HG02571 (cell line): ENCODE results near the gene OR2T3.
"Not testable (repeated sequence)": the region's sequence is repeated elsewhere in the genome, so short reads cannot be mapped to it uniquely, and the experiment has no call there.

Experiments
- ATAC-seq: cut with Tn5 transposase; IDR thresholded peaks from one replicate; pipeline ENCODE4 v1.9.1; 2021; ENCODE audit warnings: mild to moderate bottlenecking, moderate library complexity; ENCODE audit not compliant: unreplicated experiment

OR2T3 gene, protein sequence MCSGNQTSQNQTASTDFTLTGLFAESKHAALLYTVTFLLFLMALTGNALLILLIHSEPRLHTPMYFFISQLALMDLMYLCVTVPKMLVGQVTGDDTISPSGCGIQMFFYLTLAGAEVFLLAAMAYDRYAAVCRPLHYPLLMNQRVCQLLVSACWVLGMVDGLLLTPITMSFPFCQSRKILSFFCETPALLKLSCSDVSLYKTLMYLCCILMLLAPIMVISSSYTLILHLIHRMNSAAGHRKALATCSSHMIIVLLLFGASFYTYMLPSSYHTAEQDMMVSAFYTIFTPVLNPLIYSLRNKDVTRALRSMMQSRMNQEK

DNA sequence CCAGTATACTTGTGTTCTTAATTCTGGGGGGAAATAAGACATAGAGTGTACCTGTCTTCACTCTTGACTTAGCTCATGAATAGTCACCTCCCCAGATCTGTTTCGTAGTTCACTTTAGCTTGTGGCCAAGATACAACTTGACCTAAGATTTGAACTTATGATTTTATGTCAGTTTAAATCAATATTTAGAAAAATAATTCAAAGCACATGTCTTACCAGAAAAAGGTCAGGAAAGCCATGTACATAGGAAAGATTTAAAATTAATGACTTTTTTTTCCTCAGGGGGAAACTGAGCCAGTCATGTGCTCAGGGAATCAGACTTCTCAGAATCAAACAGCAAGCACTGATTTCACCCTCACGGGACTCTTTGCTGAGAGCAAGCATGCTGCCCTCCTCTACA, at the start of gene OR2T3:
Gene OR2T3 (plus strand): TSS at position 301 of the 400 bp plus-strand sequence. CDS start 0 bp downstream, at position 301.
- not testable (repeated sequence) for ATAC-seq

DNA sequence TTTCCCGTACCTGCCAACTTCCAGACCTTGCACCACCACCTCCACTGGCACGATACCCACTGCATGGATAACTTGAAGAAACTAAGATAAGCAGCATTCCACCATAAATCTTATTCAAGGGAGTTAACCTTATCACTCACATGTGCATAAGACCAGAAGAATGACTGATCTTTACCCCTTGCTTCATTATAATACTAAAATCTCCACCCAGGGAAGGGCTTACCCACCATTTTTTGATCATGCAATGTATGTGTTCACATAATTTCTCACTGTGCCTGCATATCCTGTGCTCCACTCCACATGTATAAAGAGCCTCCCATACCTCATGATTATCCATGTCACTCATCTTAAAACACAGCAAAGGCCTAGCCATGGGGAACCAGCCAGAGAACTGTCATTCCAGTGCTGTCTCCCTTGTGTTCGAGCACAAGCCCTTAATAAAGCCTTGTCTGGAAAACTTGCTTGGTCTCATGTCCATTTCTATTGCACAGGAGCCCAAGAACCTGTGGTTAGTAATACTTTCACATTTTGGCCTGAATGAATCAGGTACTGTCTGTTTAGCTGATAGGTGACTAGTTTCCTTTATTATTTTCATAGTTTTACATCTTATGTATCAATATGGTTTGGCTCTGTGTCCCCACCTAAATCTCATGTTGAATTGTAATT, 45.5 kb upstream of the OR2T3 start:
- peak; percentile 41 for ATAC-seq

DNA sequence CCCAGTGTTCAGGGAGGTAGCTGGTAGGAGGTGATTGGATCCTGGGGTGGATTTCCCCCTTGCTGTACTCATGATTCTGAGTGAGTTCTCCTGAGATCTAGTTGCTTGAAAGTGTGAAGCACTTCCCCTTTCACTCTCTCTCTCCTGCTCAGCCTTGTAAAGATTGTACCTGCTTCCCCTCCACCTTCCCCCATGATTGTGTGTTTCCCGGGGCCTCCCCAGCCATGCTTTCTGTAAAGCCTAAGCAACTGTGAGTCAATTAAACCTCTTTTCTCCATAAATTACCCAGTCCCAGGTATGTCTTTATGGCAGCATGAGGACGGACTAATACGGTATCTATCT, 45.0 kb upstream of the OR2T3 start:
- peak; percentile 95 for ATAC-seq

DNA sequence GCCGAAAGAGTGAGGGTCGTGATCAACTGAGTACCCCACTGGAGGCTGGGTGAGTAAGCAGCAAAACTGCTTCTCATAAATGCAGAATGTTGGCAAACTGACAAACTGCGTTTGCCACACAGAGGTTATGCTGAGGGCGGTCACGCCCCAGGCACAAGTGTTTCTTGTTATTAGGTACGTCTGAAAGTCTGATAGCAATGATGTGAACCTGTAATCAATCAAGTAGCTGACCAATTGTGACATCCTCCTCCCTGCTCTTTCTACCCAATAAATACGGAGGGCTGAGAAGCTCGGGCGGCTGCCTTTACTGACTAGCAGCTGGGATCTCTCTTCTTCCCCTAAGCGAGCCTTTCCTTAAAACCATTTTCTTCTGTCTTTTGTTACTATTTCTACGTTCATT, 41.5 kb upstream of the OR2T3 start:
- ATAC-seq, result not testable (repeated sequence)

DNA sequence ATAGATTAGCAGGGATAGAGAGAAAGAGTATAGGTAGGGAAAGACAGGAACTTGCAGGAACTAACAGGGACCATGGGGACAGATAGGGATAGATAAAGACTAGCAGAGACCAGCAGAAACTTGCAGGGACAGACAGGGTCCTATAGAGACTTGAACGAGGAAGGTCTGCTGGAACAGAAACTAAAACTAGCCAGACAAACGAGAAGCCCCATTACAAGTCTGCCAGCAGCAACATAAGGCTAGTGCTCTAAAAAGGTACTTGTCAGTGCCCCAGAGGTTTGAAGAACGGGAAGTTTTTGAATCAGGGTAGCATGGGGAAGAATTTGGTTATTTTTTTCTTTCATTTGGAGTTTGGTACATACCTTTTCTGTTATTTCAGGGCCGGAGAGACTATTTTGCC, 41.0 kb upstream of the OR2T3 start:
- not testable (repeated sequence) for ATAC-seq

DNA sequence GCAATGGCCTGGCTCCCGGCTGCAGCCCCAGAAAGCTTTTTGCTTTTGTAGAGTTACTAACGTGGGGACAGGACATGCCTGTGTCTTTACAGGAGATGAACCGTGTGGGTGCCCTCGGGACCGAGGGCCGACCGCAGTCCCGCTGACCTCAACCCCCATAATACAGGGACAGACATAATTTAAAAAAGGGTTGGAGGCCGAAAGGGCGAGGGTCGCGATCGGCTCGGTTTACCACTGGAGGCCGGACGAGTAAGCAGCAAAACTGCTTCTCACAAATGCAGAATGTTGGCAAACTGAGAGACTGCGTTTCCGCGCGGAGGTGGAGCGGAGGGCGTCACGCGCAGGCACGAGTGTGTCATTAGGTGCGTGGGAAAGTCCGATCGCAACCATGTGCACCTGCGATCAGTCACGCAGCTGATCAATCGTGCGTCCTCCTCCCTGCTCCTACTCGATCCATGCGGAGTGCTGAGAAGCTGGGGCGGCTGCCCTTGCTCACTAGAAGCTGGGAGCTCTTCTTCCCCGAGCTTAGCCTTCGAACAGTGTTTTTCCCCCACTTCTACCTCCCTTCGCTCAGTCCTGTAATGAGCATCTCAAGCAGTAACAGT, 39.2 kb upstream of the OR2T3 start:
- not testable (repeated sequence) for ATAC-seq

DNA sequence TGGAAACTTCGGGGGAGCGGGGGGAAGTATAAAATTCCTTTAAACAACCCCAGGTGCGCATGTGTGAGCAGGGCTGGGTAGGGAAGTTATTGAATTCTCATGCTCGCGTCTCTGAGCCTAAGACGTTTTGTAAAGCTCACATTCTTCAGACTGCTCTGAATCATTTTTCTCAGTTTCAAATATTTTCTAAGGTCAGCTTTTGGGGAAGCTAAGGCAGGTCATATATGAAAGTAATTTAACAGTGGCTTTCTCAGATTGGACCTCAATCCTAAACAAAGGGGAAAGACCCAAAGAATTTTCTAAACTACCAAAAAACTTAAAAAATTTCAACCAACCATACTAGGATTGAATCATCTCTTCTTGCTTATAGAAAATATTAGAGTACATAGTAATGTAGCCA, 38.2 kb upstream of the OR2T3 start:
- ATAC-seq, result not testable (repeated sequence)

DNA sequence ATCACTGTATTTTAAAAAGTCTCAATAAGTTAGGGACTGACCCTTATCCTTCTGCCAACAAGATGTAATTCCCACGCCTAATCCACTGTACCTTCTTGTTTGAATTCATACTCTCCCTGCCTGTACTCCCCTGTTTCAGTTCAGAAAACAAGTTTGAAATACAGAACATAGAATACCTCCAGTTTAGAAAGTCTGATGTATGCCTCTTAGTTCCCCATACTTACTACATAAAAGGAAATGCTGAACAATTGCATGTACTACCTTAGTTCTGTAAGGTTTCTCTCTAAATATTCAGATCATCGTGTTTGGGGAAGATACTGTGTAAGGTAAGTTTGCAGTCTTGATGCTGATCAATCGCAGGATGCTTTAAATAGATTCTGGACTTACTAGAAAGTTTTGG, 36.8 kb upstream of the OR2T3 start:
- not testable (repeated sequence) for ATAC-seq

DNA sequence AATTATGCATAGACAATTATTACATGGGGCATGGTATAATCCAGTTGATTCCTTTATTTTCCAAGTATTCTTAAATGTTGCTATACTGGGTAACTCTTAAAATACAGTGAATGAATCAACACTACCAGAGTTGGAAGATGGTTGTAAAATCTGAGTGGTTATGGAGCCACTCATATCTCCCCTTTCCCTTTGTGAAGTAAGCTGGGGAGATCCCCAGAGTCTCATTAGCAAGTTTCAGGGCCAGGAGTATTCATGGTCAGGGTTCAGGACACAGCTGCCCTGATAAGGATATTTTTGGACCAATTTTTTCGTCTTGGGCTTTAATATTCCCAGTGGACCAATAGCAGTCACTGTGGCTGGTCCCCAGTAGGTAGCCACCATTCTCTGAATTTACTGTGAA, 34.5 kb upstream of the OR2T3 start:
- peak; percentile 42 for ATAC-seq

DNA sequence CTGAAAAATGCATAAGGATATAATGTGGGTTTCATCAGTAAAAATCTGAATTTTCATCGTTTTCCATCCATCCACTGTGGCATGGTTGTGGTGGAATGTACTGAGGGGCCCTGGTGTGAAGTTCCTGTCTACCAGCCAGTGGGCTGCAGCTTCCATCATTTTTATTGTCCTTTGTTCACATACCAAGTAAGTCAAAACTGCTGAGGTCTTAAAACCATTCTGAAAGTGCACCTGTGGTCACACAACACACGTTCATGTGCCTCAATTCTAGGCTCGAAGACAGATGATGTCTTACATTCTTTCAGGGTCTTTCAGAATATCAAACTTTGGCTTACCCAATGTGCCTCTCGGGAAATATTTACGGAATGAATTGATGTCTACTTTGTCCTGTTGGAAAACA, 33.9 kb upstream of the OR2T3 start:
- not testable (repeated sequence) for ATAC-seq

DNA sequence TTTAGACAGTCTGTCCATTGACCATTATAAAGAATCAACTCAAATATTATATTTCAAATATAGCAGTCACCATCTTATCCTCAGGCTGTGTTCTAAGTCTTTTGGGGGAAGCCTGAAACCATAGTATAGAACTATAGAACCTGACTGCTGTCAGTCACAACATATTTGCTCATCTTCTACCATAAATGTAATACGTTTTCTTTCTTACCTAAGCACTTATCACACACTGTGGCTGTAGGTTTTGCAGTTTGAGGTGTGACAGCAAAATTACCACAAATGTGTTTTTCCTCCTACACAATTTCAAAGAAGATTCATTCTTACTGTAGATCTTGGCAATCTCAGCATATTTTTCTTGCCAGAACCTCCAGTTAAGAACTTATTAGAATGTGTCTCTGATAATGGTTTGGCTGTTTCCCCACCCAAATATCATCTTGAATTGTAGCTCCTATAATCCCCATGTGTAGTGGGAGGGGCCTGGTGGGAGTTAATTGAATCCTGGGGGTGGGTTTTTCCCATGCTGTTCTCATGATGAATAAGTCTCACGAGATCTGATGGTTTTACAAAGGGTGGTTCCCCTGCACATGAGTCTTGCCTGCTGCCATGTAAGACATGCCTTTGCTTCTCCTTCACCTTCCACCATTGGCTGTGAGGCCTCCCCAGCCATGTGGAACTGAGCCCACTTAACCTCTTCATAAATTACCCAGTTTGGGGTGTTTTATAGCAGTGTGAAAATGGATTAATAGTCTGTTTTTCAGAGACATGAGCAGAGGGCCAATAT, 30.5 kb upstream of the OR2T3 start:
- not testable (repeated sequence) for ATAC-seq

DNA sequence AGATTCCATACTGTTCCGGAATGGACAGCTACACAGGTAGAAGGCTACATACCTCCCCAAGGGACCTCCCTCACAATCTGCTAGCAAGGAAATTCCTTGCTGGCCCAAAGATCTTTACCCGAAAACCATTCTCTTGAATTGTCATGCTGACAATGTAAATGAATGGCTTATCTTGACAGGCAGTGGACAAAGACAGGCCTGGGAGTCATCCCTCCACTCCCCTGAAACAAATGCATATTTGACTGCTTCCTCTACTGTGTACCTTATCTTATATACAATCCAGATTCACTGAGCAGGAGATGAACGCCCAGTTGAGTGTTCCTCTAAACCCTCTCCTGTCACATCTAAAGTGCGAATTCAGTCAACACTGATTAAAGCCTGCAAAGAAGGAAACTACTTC, 28.5 kb upstream of the OR2T3 start:
- not testable (repeated sequence) for ATAC-seq

DNA sequence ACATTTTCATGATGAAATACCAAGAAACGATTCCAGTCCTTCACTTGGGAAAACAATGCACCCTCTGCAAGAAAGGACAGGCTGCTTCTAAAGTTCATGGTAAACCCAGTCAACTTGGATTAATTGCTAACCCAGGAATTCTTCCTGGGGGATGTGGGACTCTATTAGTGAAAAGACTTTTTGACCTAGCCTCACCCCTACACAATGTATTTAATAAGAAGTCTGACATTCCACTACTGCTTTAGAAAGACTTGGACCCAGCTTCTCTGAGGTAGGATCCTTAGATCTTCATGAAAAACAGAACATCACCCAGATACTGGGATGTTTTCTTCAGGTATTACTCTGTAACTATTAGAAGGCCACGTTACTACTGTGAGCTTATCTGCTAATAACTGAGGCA, 27.8 kb upstream of the OR2T3 start, which contains the start of gene OR2T2:
Gene OR2T2 (plus strand): TSS at position 239 of the 400 bp plus-strand sequence. CDS start 7,161 bp downstream, outside the sequence.
- ATAC-seq, result not testable (repeated sequence)

DNA sequence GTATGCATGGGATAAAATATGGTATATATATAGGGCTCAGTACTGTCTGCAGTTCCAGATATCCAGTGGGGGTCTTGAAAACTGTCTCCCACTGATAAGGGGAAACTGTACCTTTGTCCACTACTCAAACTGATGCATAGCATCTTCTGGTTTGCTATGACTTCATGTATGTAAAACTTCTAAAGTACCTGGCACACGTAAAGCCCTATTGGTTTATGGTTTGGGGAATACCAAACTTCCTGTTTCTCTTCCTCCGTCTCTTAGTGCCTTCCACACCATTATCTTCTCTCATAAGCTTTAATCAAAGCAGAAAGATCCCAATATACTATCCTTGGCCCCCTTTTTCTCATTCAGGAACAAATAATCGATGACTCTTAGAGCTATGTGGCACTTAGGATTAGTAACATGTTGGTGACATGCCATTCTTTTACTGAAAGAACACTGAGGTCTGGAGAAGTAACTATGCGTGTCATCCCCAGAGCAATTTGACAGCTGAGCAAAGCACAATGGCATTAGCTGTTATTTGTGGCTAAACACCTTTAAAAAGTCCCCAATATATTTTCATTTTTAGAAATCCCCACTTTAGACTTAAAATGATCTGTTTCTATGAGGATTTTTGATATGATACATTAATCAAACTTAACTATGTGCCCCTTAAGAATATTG, 24.6 kb upstream of the OR2T3 start:
- ATAC-seq, result peak; percentile 64

DNA sequence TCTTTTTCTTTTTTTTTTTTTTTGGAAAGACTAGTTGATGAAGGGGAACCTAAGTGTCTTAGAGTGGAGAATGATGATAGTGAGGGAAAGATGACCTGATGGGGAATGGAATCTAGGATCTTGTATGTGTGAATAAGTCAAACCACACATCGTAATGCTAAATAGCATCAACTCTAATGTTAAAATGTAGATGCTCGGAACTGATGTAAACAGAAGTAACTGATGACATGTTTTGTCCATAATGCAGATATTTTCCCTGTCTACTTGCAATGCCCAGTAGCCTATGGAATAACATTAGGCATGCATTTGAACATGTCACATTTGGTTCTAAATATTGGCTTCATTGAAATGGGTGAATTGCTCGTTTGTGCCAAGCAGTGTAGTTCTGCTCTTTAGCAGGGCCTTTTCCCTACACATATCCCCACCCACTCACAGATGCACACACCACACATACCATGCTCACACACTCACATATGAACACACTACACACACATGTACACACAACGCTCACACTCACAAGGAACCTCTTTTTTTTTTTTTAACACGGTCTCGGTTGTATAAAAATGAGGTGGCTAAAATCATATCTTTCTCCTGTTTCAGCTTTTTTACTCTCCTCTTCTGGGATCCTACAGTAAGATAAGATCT, 23.2 kb upstream of the OR2T3 start:
- ATAC-seq, result not testable (repeated sequence)

DNA sequence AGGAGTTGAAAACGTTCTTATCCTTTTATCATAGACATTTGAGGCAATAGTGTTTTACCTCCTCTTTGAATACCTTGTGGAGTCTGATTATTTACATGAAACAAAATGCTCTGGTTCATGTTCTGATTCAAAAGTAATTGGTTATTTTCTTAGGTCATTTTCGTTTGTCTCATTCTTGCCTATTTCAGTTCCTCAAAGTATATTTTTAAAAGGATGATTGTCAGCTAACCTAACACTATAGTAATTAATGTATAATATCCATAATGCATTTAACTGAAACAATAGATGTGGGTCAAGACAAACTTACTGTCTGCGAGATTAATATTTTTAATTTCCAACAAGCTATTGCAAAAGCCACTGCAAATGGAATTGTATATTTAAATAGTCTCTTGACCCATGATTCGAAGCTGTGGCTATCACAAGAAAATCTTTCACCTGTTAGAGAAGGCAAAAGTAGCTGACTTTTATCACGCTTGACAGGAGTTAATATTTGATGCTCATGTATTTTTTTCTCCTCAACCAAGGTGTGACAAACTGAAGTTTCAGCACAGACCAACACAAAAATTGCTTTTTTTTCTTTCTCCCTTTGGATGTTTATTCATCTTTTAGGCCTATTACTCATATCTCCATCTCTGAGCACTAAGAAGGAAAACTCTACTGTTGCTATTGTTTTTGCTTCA, 22.5 kb upstream of the OR2T3 start:
- ATAC-seq, result peak; percentile 36

DNA sequence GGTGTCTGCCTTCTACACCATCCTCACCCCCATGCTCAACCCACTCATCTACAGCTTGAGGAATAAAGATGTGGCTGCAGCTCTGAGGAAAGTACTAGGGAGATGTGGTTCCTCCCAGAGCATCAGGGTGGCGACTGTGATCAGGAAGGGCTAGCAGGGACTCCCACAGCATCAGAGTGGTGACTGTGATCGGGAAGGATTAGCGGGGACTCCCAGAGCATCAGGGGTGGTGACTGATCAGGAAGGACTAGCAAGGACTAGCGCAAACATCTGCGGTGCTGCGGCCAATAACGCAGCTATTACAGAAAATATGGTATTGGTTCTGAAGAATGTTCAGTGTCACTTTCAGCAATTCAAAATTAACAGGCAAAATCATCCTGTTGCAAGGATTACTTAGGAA, 19.5 kb upstream of the OR2T3 start:
- ATAC-seq, result not testable (repeated sequence)

DNA sequence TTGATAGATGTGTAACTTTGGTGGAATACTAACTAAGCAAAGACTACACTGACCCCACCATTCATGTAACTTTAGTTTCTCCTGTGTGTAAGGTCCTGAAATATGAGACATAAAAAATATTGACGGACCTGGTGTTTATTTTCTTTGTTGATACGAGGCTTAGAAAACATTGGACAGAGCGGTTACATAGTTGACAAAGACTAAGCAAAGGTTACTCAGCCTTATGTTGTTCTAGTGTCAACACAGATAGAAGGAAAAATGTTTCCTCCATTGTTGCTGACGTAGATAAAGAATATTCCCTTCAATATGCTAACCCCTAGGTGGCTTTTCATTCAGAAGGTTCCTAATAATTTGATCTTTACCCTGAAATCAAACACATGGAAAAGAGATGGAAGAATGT, 18.1 kb upstream of the OR2T3 start:
- not testable (repeated sequence) for ATAC-seq

DNA sequence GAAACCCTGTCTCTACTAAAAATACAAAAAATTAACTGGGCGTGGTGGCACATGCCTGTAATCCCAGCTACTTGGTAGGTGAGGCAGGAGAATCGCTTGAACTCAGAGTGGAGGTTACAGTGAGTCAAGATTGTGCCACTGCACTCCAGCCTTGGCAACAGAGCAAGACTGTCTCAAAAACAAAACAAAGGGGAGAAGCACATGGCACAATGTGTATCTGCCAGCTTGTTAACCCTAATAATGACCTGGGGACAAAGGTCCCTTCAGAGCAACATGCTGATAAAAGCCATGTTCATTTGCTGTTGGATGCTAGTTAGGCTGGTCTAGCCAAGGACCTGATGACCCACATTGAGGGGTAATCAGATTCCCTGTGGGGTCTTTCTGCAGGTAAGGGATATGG, 16.5 kb upstream of the OR2T3 start:
- ATAC-seq, result not testable (repeated sequence)
